HG03565 (cell line): ENCODE measurements around the gene AKAP9.
"Not testable (repeated sequence)": the region's sequence is repeated elsewhere in the genome, so short reads cannot be mapped to it uniquely, and the experiment has no call there.

ENCODE experiments used
- ATAC-seq: cut with Tn5 transposase; IDR thresholded peaks from one replicate; pipeline ENCODE4 v1.9.1; 2021; ENCODE audit warnings: mild to moderate bottlenecking, moderate library complexity; ENCODE audit not compliant: unreplicated experiment

Gene AKAP9

DNA sequence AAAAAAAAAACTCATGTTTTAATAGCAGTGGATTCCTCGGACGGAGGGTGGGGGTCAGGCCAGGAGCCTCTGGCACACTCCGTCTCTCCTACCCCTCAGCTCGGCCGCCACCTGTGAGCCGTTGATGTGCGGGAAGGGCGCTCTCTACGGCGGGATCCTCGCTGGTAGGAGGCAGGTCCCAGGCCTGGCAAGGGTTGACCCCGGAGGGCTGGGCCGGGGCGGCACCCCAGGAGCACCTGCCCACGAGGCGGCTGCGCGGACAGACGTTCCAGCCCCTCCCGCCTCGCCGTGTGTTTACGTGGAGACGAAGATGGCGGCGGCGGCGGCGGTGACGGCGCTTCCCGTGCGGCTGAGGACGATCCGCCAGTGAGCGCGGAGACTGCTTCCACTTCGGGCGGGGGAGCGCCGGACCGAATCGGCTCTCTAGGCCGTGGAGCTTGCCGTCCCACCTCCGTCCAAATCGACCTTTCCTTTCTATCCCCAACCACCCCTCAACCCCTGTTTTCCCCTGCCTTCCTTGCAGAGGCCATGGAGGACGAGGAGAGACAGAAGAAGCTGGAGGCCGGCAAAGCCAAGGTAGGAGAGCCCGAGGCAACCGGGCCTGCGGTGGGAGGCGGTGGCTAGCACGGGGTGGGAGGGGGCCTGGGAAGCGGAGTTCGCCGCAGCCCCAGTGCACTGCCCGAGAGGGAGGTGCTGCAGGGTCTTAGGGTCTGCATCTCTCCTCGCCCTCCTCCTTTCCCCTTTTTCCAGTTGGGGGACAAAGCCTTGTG, at the start of gene AKAP9:
Gene AKAP9 (plus strand): TSS at position 291 of the 770 bp plus-strand sequence. CDS start 238 bp downstream, at position 529.
- peak; percentile 90 for ATAC-seq

DNA sequence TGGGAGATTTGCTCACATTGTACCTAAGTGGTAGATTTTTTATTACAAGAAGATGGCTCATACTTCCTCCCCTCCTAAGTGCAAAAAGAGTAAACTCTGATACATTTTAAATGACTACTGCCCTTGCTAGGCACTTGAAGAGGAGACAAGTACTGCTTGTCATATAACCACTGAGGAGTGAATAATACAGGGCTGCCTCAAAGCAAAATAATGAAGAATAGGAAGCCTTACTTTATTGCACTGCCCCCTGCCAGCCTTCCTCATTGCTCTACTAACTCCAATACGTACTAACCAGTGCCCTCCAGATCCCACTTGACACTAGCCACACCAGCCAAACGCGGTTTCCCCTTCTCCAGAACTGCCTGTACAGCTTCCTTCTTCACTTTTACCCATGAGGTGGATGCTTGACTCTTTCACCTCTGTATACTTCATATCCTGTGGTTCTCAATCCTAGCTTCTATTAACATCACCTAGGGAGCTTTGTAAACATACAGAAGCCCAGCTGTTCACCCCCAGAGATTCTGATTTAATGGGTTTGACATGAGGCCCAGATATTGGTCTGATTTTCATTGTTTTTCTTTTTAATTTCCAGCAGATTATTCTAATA, 48.5 kb upstream of the AKAP9 start:
- ATAC-seq: no peak

DNA sequence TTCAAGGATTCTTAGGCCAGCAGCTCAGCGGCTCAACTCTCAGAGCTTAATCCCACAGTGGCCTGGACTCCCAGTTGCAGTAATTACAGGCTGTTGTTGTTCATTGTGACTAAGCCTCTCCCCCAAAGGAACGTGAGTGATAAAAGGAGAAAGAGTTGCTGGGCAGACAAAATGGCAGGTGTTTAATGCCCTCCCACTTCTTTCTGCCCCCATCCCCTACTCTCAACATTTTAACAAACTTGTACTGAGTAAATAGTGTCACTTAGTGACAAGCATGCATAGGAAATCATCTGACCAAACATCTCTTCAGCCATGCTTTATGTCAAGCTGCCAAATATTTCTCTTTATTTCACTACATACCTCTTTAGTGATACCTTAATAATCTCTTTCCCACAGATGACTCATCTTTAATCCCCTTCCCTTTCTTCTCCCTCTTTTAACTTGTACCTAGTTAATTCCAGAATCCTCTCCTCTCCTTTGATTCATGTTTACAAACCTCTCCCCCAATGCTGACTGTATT, 47.8 kb upstream of the AKAP9 start:
- ATAC-seq: no peak

DNA sequence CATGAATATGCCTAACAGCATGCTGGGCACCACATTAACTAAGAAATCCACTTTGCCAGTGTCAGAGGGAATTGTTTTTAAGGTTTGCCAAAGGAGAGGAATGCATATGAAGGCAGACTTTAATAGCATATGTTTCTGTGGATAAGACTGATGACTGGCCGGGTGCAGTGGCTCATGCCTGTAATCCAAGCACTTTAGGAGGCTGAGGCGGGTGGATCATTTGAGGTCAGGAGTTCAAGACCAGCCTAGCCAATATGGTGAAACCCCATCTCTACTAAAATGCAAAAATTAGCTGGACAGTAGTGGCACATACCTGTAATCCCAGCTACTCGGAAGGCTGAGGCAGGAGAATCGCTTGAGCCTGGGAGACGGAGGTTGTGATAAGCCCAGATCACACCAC, 47.0 kb upstream of the AKAP9 start:
- ATAC-seq: not testable (repeated sequence)

DNA sequence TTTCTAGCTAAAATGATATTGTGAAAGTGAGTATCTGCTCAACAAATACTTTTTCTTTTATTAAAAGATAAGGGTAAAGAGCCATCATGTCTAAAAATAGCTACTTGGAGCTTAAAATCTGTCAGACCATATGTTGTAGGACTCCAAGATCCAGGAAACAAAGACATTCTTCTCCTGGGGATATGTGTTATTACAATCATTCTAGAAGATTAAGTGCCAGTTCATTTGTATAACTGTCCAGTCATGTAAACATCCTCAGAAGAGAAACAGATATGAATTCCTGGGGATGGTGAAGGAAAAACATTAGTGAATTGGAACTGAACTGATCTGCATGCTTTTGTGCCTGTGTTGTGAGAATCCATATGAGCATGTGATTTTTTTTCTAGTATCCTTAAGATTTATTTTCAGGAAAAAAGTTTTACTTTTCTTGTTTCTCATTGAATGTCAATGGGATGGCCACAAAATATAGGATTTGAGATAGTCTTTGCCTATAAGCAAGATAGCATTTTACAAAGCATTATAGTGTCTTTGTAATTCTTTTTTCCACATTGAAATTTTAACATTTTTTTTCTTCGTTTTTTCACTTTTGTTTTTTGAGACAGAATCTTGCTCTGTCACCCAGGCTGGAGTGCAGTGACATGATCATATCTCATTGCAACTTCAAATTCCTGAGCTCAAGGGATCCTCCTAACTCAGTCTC, 45.7 kb upstream of the AKAP9 start:
- no peak for ATAC-seq

DNA sequence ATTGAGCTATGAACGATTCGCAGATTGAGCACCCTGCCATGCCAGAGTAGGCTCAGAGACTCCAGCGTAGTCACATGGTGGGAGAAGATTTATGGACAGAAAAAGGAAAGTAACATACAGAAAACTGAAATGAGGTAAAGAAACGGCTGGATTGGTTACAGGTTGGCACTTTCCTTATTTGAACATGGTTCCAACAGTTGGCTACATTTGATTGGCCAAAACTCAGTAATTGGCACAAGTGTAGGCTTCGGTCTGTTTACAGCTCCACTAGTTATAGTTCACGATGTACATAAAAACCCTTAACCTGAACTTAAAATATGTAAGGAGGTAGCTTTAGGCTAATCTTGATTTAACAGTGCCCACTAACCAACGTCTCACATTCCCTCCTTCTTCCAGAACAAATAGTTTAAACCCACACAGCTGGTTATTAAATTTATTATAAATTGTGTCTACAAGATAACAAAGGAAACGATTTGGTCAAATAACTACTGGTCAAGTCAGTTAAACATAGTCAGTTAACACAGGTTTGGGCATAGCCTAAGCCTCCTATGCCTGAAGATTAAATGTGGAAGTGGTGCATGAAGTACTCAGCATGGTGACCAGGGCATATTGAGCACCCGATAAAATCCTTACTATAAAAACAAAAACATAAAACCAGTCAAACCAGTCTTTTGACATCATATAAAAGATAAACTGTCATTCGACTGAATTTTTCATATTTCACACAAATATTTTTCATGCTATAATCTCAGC, 42.2 kb upstream of the AKAP9 start:
- ATAC-seq: no peak

DNA sequence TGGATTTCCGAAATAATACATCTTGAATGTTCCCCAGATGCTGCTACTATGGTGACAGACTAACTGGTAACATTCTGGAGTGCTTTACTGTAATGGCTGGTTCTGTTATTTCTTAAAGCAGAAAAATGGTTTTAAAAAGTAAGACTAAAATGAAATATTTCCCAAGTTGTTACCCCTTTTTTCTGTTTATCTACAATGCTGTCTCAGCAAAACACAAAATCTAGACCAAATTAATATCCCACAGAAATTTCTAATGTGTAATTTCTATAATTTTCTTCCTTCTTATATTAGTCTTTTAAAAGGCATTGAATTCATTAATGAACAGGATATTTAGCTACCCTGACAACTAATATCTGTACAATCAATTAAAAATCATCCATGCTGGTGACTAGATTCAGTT, 41.1 kb upstream of the AKAP9 start:
- no peak for ATAC-seq

DNA sequence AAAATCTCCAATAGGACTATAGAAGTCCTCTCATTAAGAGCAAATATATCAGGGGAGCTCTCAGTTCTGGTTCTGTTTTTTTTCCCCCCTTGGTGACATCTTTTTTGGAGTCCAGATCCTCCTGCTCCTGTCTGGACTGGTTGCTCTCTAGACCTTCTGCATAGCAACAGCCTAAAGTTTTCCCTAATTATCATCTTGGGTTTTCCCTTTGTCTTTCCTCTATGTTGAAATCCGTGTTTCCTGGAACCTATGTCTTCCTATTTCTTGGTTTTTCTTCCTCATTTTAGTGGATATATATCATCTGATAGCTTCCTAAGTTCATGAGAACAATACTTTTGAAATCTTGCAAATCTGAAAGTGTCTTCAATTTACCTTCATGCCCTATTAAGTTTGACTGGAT, 30.5 kb upstream of the AKAP9 start:
- ATAC-seq: no peak

DNA sequence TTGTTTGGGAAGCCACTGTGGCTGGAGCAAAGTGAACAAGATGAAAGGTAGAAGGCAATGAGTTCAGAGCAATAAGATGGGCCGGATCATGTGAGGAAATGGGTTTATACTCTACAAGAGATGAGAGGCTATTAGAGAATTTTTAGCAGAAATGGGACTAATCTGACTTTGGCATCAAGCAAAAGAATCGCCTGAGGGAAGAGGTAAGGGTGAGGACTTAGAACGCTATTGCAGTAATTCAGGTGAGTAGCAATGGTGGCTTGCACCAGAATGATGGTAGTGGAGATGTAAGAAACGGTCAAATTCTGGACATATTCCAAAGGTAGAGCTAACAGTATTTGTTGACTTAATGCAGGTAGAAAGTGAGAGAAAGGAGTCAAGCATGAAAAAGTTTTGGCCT, 29.5 kb upstream of the AKAP9 start:
- ATAC-seq: no peak

DNA sequence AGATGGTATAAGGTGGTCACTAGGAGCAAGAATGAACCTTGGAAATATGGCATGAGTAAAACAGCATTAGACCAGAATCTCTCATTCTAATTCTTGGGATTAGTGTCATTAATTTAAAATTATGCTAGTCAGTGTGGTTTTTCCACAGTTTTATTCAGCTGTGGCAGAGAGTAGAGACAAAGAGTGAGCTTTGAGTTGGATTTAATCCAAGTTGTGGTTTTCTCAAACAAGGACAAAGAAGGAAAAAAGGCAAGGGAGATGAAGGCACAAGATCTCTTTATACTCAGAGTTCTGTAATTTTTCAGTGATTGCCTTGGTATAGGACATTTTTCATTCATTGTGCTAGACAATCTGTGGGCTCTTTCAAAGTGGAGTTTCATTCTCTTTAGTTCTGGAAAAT, 28.2 kb upstream of the AKAP9 start:
- ATAC-seq: no peak

DNA sequence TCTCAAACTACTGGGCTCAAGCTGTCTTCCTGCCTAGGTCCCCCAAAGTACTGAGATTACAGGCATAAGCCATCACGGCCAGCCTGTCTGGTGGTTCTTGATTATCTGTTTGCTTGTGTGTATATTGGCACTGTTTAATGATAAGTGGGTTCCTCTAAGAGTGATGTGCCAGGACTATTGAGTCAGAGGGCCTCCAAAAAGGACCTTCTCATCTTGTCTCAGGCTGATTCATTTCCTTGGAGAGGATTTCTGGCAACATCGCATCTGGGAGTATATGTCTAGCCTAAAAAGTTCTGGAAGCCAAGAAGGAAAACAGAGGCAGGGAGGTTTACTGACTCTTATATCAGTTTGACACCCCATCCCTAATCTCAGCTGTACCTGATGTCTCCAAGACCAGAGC, 27.1 kb upstream of the AKAP9 start:
- no peak for ATAC-seq

DNA sequence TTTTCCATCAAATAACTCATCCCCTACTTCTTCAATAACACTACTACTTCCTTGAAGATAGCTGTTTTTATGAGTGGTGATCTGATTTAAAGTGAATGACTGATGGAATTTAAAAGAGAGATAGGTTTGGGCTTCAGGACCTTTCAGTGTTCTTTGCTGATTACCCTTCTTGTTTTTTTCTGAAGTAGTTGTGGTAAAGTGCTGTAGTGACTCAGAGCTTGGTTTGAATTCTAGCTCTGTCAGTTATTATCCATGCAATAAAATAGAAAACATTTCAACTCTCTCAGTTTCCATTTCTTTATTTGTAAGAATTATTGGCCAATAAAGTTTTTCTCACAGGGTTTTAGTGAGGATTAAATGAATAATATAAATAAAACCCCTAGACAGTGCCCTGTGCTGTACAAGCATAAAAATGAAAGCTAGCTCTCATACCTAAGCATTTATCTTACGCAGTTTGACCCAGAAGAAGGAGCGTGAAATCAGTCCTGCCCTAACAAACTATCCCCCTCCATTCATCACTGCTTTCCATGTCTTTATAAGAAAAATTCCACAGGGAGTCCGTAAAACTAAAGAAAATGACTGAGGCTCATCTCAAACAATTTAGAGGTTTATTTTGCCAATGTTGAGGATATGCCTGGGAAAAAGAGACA, 25.1 kb upstream of the AKAP9 start:
- ATAC-seq: no peak

DNA sequence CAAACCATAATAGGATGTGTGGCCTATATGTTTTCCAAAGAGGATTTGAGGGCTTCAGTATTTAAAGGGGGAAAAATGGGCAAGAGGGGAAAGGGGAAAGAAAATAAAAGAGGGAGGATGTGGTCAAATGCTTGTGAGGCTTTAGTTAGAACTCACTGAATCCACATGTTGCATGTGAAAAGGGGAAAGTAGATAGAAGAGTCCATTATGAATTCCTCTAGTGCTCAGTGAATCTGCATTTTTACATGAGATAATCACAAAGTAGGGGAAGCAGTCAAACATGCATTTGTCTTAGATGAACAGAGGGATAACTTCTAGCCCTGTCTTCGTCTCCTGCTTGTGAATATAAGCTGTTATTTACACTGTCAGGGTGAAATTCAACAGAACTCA, 24.6 kb upstream of the AKAP9 start:
- no peak for ATAC-seq

DNA sequence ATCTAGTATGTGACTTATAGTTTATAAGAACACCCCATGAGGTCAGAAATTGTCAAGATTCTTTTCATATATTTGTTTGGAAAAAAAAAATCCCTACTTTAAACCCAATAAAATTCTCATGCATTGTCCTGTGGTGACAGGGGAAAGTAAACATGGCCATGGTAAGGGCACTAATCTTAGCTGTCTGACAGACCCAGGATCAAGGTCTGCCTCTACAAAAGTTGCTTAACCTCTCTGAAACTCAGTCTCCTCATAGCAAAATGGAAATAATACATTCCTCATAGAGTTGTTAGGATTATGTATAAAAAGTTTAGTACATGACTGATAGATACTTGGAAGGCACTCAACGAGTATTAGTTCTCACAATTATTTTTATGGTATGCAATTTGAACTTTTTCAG, 22.3 kb upstream of the AKAP9 start:
- no peak for ATAC-seq

DNA sequence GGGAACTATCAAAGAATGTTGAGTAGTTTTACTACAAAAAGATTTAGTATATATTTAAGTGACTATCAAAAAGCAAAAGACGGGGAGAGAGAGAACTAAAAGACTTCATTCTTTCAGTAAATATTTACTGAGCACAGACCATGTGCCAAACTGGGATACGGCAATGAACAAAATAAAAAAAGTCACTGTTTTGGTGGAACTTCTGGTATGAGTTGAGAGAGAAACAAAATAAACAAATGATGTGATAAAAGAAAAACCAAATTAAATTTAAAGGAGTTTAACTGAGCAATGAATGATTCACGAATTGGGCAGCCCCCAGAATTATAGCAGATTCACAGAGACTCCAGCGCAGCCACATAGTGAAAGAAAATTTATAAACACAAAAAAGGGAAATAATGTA, 17.8 kb upstream of the AKAP9 start:
- no peak for ATAC-seq

DNA sequence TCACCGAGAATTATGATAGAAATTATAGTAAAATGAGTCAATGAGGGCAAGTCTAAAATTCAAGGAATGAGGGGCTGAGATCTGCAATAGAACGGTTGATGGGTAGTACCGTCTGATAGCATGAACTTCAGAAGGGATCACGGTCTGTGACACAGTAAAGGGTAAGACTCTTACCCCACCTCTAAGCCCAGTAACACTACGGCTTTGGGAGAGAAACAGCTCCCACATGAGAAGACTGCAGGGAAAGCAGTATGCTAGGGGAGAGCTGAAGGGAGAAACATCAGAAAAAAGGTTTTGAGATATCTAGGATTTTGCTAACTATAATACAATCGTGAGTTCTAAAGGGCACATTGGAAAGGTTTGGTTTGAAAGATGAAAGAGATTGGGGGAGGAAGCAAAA, 12.8 kb upstream of the AKAP9 start:
- no peak for ATAC-seq

DNA sequence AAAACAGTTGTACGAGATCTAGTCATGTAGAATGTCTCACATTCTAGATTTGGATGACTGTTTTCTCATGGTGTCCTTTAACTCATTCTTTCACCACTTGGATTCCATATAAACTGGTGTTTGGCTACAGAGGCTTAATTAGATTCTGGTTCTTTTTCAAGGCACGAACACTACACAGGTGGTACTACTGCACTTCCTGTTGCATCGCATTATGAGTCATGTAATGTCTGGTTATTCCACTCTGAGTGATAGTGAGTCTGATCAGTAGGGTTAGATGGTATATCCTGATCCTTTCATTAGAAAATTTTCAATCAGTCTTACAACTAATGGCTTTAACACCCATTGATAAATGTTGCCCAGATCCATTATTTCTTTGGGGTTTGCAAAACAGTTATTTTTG, 11.2 kb upstream of the AKAP9 start:
- peak; percentile 85 for ATAC-seq

DNA sequence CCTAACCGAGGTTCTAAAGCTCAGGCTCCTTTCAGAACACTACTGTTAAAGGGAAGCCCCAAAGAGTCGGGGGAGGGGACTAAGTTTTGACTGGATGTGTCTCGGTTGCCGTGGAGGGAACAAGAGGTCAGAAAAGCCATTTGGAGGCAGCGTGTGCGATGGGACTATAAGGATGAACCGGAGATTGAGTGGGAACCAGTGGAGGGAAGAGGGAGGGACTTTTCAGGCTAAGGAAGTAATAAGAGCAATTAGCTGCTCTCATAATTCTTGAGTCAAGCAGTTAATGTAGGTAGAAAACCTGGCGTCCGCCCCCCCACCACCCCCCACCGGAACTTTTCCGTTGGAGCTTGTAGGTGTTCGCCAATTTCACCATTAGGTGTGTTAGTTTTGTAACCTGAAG, 491 bp upstream of the AKAP9 start:
- ATAC-seq: no peak

DNA sequence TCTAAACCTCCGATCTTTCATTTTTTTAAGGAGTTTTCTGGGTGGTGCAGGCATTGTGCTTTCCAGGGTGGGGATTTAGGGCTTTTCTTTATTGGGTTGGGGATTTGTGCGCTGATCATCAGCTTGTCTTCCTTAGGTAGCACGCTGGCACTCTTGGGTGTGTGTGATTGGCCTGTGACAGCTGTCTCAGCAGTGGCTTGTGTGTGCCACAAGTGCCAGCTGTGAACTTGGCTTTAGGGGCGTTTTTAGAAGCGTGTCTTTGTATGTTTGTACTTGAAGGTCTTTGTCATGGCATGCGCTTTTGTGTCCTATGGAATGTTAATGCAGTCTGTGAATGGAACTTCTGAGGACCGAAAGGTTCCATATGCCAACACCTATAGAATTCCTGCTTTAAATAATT, 788 bp downstream of the AKAP9 start:
- ATAC-seq: no peak

DNA sequence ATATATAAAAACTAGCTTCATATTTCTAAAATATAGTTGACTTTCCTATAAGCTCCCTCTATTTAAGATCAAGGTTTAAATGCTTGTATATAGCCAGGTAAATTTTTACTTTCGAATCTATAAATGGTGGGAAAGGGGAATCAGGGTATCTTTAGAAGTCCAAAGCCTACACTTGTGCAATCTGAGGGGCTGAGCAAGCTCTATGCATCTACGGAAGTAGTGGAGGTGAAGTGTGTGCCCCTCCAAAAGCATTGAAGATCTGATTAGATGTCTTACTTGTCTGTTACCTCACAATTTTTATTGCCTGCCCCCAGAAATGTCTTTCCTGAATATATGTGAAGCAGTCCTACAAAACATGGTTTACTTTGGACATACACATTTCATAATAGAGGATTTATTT, 1.6 kb downstream of the AKAP9 start:
- ATAC-seq: no peak

DNA sequence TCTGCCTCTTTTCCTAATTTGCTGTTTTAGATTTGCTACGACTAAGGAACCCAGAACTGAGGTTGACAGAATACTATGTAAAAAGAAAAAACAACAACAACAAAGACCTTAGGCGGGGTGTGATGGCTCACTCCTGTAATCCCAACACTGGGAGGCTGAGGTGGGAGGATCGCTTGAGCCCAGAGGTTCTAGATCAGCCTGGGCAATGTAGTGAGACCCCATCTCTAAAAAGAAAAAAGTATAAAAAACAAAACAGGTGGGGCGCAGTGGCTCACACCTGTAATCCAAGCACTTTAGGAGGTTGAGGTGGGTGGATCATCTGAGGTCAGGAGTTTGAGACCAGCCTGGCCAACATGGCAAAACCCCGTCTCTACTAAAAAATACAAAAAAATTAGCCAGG, 4.3 kb downstream of the AKAP9 start:
- not testable (repeated sequence) for ATAC-seq
